Measurements from ENCODE around the gene AQP6. TPM values are rescaled to one million over a fixed set of nuclear protein-coding genes. Genes with fewer than 3 reads are reported as not detected.

AQP6 gene, protein sequence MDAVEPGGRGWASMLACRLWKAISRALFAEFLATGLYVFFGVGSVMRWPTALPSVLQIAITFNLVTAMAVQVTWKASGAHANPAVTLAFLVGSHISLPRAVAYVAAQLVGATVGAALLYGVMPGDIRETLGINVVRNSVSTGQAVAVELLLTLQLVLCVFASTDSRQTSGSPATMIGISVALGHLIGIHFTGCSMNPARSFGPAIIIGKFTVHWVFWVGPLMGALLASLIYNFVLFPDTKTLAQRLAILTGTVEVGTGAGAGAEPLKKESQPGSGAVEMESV
- 1 to 10 TPM in 1 of 8 experiments, under 1 TPM in 7; 0.08 to 1.2 (median 0.31) TPM for total RNA-seq

DNA sequence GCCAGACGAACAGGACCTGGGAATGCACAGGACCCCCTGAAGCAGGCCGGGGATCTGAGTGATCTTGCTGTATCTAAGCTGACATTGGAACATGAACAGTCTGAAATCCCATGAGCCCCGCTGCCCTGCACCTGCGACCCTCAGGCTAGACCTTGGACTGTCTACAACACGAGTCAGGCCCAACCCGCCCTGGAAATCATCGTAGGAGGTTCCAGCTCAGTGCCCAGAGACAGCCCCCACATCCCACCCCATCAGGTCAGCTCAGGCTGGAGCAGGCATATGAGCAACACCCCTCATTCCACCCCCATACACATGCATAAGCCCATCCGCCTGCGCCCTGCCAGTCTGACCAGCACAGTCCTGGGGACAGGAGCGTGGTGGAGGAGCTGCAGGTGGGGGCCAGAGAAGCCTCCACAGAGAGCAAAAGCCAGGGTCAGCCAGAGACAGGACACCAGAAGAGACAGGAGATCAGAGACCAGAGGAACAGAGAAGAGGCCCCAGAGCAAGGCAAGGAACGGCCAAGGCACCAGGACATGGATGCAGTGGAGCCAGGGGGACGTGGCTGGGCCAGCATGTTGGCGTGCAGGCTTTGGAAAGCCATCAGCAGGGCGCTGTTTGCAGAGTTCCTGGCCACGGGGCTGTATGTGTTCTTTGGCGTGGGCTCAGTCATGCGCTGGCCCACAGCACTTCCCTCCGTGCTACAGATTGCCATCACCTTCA is at the start of gene AQP6:
Gene AQP6 (plus strand): TSS at position 307 of the 720 bp plus-strand sequence. CDS start 227 bp downstream, at position 534.
- no peak for ATAC-seq (replicated peaks in 6 of 8)
- H3K4me1 ChIP-seq (replicated peaks in 1 of 2): peaks cover 10 to 15% of the 10 kb centered on the region in 2 donors
- WGBS, 10 experiments: 68 to 100% (median 80%) methylated on average over 1 to 6 of the region's 18 CpGs; no CpG with 5 or more reads in 3 of the 10 experiments
- in situ Hi-C loops (cut with MboI; ENCODE audit: low pct_unique_long_range_greater_than_20kb in 2 of 9, low sequenced_read_pairs in 9 of 9, unreplicated experiment in 9 of 9): loop anchor here in 6 of 9 experiments (10.0 to 25.0 kb wide), 3 partner anchors 82 to 202 kb away; partner anchors contain the start of gene ASIC1 (in 5 of the 6)
- H3K4me3 ChIP-seq: no peak within 1 kb of the TSS
- no peak within 1 kb of the TSS for H3K27ac ChIP-seq

DNA sequence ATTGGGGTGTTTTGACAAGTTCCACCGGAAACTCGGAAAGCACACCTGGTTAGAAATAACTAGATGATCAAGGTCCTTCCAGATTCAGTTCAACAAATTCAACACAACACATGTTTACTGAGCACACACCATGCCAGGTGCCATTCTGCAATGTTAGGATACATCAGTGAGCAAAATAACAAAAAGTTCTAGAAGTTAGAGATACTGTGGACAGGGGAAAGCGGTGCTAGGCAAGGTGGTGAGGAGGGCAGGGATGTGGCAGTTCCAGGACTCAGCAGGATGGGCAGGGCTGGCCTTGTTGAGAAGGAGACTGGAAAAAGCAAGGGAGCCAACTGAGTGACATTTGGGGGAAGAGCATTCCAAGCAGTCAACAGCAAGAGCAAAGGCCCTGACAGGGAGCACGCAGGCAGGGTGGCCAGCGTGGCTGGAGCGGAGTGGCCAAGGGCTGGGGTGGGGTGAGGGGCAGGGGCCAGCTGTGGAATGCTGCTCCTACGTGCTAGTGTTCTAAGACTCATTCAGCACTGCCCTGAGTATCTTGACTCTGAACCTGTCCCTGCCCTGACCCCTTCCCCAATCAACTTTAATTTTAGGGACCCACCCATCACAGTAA is 49.6 kb upstream of the AQP6 start:
- WGBS, 10 experiments: 80 to 100% (median 90%) methylated on average over 1 to 4 of the region's 7 CpGs; no CpG with 5 or more reads in 2 of the 10 experiments
- ATAC-seq (replicated peaks in 6 of 8): peak in 1 of 8 experiments; percentile 39
- Histone ChIP-seq H3K4me3 (no peak overlapping the region), H3K4me1 (replicated peaks in 1 of 2) (peaks cover 15 to 17% of the 10 kb centered on the region in 2 donors), H3K27ac (peak overlapping the region in 1 of 2 donors; percentile 47)
- in situ Hi-C loops (cut with MboI; ENCODE audit: low pct_unique_long_range_greater_than_20kb in 2 of 9, low sequenced_read_pairs in 9 of 9, unreplicated experiment in 9 of 9): no loop called here

DNA sequence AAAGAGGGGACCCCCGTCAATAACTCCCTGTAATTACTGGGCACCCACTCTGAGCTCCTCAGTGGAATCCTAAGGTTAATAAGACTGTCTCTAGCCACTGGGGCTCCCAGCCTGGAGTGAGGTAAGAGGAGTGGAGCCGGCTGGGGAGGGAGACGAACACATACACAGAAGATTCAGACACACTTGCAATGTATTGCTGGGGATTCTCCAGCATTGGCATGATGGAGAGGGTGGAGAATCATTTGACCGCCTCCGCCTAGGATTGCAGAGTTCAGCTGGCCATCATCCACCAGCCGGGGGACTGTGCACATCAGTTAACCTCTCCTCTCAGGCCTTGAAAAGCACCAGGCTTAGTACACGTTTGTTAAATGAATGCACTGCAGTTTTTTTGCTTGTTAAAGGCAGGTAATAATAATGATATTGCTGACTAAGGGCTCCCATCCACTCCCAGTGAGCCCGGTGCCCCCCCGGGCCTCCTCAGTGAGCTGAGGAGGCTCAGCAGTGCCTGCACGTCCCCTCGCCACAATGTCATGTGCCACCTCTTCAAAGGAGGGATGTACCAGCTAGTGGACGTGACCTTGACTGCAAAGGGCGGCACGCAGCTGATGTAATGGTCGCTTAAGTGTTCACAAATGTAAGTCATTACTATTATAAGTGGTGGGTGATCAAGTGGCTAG is 48.7 kb upstream of the AQP6 start:
- no peak overlapping the region for H3K4me3 ChIP-seq
- in situ Hi-C loops (cut with MboI; ENCODE audit: low pct_unique_long_range_greater_than_20kb in 2 of 9, low sequenced_read_pairs in 9 of 9, unreplicated experiment in 9 of 9): no loop called here
- H3K27ac ChIP-seq: peak overlapping the region; percentile 47 to 59
- WGBS, 10 experiments: 67 to 92% (median 79%) methylated on average over 1 to 7 of the region's 15 CpGs; no CpG with 5 or more reads in 2 of the 10 experiments
- peak in 6 of 8 experiments; percentile 68 to 88 (median 77) for ATAC-seq (replicated peaks in 6 of 8)
- peaks cover 15 to 17% of the 10 kb centered on the region in 2 donors for H3K4me1 ChIP-seq (replicated peaks in 1 of 2)

DNA sequence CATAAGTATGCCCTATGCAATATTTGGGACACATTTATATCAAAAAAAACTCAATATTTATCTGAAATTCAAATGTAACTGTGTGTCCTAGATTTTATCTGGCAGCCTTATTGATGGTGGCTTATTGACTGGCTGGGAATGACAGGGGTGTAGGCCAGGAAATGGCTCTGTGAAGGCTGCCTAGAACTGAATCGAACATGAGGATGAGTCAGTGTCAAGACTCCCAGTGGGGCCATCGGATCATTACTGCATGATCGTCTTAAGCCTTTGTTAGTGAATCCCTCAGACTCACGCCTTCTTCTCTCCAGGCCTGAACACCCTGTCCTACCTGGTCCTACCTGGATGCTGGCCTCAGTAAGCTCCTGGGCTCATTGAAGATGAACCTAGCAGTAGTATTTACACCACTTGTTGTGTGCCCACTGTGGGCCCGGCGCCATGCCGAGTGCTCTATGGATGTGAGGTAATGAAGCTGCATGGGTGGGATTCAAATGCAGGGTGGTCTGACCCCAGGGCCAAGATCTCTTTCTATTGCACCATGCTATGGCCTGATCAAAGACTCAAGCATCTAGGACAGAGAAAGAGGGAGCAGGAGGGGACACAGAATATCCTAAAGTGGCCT is 48.0 kb upstream of the AQP6 start:
- H3K27ac ChIP-seq: peak overlapping the region; percentile 60 to 77
- peak in 6 of 8 experiments; percentile 53 to 78 (median 72) for ATAC-seq (replicated peaks in 6 of 8)
- no peak overlapping the region for H3K4me3 ChIP-seq
- 11 to 100% (median 59%) methylated on average over 3 to 5 of the region's 7 CpGs; no CpG with 5 or more reads in 4 of the 10 experiments for WGBS, 10 experiments
- in situ Hi-C loops (cut with MboI; ENCODE audit: low pct_unique_long_range_greater_than_20kb in 2 of 9, low sequenced_read_pairs in 9 of 9, unreplicated experiment in 9 of 9): no loop called here
- peaks cover 15 to 17% of the 10 kb centered on the region in 2 donors for H3K4me1 ChIP-seq (replicated peaks in 1 of 2)

DNA sequence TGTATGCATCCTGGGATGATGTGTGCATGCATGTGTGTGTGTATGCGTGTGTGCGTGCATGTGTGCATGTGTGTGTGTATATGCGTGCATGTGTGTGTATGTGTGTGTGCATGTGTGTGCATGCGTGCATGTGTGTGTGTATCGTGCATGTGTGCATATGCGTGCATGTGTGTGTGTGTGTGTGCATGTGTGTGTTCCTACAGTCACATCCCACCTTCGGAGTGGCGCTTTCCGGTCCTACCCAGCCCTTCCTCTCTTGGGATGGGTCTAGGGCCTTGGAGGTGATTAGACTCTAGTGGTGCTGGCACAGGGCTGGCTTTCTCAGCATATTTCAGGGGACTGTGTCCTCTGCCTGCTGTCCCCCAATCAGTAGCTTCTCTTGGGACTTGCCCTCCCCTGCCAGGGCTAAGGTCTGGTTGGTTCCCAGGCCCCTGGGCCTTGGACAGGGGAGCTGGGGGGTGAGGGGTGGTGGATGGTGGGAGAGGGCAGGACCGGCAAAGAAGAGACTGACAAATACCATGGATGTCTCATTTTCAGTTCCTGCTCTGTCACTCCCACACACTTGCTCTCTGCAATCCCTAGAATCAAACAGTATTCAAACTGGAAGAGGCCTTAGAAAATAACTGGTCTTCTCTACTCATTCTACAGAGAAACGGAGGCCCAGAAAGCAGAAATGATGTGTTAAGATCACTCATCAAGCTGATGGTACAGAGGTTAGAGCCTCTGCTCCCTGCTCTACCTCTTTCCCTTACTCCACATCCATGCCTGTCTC is 47.1 kb upstream of the AQP6 start:
- in situ Hi-C loops (cut with MboI; ENCODE audit: low pct_unique_long_range_greater_than_20kb in 2 of 9, low sequenced_read_pairs in 9 of 9, unreplicated experiment in 9 of 9): no loop called here
- Histone ChIP-seq H3K4me3 (no peak overlapping the region), H3K27ac (no peak overlapping the region), H3K4me1 (replicated peaks in 1 of 2) (peaks cover 15 to 17% of the 10 kb centered on the region in 2 donors)
- 17 to 100% (median 89%) methylated on average over 1 to 3 of the region's 11 CpGs; no CpG with 5 or more reads in 4 of the 10 experiments for WGBS, 10 experiments
- ATAC-seq (replicated peaks in 6 of 8): no peak

DNA sequence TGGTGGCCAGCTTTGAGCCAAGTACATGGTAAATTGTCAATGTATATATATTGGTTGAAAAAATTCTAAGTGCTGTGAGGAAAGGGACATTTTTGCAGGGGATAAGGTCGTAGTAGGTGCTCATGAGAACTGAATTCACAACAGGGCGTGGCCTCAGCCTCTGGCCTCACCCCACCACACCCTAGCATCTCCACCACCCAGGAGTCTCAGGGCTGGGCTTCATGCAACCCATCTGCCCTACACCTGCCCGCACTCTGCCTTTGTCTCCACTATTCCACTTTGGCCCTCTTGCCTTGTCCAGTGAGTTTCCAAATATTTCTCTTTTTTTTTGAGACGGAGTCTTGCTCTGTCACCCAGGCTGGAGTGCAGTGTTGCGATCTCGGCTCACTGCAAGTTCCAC is 44.3 kb upstream of the AQP6 start:
- Histone ChIP-seq H3K4me3 (no peak overlapping the region), H3K4me1 (replicated peaks in 1 of 2) (peaks cover 14% of the 10 kb centered on the region in 2 donors), H3K27ac (no peak overlapping the region)
- in situ Hi-C loops (cut with MboI; ENCODE audit: low pct_unique_long_range_greater_than_20kb in 2 of 9, low sequenced_read_pairs in 9 of 9, unreplicated experiment in 9 of 9): no loop called here
- ATAC-seq (replicated peaks in 6 of 8): no peak
- WGBS, 10 experiments: 38 to 100% (median 80%) methylated on average over 1 to 5 of the region's 6 CpGs; no CpG with 5 or more reads in 3 of the 10 experiments

DNA sequence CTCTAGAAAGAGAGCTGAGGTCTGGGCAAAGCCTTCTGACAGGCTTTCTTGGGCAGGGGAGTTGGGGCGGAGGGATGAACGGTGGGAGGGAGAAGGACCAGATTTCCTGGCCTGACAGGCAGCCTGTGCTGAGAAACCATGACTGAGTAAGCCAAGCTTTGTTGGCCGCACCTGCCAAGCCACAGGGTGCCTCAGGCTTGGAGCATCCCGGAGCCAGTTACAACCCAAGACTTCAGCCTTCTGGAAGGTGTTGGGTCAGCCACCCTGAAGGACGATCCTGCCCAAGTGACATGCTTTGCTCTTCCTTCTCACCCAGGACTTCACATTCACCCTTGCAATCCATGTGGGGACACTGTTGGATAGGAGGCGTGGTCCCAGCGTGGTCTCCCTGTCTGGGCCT is 43.2 kb upstream of the AQP6 start:
- Histone ChIP-seq H3K4me3 (no peak overlapping the region), H3K4me1 (replicated peaks in 1 of 2) (peaks cover 3 to 4% of the 10 kb centered on the region in 2 donors), H3K27ac (no peak overlapping the region)
- ATAC-seq (replicated peaks in 6 of 8): no peak
- 50 to 100% (median 90%) methylated on average over 1 to 2 of the region's 7 CpGs; no CpG with 5 or more reads in 6 of the 10 experiments for WGBS, 10 experiments
- in situ Hi-C loops (cut with MboI; ENCODE audit: low pct_unique_long_range_greater_than_20kb in 2 of 9, low sequenced_read_pairs in 9 of 9, unreplicated experiment in 9 of 9): no loop called here

DNA sequence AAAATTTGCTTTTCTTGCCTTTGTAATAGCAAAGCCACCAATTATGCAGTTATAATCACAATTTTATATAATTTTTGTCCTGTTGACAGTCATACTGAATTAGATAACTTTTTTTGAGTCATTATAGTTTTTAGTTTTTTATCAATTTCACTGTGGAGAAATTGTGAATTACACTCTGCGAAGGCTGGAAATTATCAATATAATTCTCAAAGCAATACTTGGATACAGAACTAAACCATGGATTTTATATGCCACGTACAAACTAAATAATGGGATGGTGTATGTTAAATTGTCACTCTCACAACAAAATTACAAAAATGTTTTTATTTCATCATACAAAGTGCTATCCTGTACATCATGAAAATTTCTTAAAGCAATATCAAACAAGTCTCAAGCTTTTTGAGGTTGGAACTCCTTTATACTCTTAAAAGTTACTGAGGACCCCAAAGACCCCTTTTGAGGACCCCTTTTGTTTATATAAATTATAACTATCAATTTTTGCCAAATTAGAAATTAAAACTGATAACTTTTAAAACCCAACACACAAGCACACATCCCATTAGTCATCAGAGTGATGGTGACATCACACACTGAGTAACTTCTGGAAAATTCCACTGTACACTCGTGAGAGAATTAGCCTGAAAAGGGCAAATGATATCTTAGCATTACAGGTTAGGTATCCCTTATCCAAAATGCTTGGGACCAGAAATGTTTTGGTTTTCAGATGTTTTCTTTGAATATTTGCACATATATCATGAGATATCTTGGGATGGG is 42.0 kb upstream of the AQP6 start:
- WGBS, 10 experiments: 50 to 100% (median 74%) methylated on average over 1 to 3 of the region's 3 CpGs
- in situ Hi-C loops (cut with MboI; ENCODE audit: low pct_unique_long_range_greater_than_20kb in 2 of 9, low sequenced_read_pairs in 9 of 9, unreplicated experiment in 9 of 9): no loop called here
- peak in 2 of 8 experiments; percentile 41 to 68 for ATAC-seq (replicated peaks in 6 of 8)
- Histone ChIP-seq H3K4me1 (replicated peaks in 1 of 2) (no peaks in the 10 kb centered on the region), H3K27ac (no peak overlapping the region), H3K4me3 (no peak overlapping the region)

DNA sequence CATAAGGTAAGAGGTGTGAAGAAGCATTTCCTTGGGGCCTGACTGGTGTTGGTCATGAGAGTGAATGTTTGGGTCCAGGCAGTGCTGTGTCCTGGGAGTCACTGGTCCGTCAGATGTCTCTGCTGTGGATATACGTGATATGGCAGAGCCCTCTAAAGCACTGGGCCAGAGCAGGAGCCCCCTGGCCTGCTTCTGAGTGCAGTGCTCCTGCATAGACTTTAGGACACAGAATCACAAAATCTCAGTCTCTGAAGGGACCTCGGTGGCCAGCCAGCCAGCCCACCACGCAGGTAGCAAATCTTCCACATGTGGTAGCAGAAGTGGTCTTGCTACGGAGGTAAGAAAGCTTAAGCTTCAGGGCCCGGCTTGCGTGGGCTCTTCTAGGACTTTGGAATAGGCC is 40.7 kb upstream of the AQP6 start:
- peaks cover 0 to 3% of the 10 kb centered on the region in 2 donors for H3K4me1 ChIP-seq (replicated peaks in 1 of 2)
- no peak overlapping the region for H3K4me3 ChIP-seq
- WGBS, 10 experiments: 87 to 100% (median 89%) methylated on average over 3 to 6 of the region's 7 CpGs; no CpG with 5 or more reads in 5 of the 10 experiments
- ATAC-seq (replicated peaks in 6 of 8): no peak
- in situ Hi-C loops (cut with MboI; ENCODE audit: low pct_unique_long_range_greater_than_20kb in 2 of 9, low sequenced_read_pairs in 9 of 9, unreplicated experiment in 9 of 9): no loop called here
- no peak overlapping the region for H3K27ac ChIP-seq

DNA sequence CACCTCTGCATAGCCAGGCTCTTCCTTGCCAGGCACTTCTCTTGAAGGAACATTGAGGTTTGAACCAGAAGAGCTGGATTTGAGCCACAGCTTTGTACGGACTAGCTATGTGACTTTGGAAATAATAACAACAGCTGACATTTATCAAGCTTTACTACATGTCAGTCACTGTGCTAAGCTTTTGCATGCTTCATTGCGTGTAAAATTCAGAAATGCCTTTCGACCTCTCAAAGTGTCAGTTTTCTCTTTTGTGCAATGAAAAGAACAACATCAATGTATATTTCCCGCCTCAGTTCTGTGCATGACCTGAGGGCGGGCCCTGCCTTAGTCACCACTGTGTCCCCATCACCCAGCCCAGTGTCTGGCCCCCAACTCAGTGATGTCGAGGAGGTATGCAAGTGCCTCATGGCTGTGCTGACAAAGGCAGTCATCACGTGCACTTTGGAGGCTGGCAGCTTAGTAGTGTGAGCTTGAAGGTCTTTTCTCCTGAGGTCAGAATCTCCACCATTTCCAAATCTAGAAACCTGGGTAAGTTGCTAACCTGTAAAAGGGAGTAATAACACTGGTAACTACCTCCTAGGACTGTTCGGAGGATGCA is 40.1 kb upstream of the AQP6 start:
- in situ Hi-C loops (cut with MboI; ENCODE audit: low pct_unique_long_range_greater_than_20kb in 2 of 9, low sequenced_read_pairs in 9 of 9, unreplicated experiment in 9 of 9): no loop called here
- no peak overlapping the region for H3K27ac ChIP-seq
- H3K4me1 ChIP-seq (replicated peaks in 1 of 2): peaks cover 0 to 3% of the 10 kb centered on the region in 2 donors
- peak in 6 of 8 experiments; percentile 39 to 80 (median 66) for ATAC-seq (replicated peaks in 6 of 8)
- no peak overlapping the region for H3K4me3 ChIP-seq
- 58 to 93% (median 84%) methylated on average over 2 to 6 of the region's 8 CpGs; no CpG with 5 or more reads in 2 of the 10 experiments for WGBS, 10 experiments

DNA sequence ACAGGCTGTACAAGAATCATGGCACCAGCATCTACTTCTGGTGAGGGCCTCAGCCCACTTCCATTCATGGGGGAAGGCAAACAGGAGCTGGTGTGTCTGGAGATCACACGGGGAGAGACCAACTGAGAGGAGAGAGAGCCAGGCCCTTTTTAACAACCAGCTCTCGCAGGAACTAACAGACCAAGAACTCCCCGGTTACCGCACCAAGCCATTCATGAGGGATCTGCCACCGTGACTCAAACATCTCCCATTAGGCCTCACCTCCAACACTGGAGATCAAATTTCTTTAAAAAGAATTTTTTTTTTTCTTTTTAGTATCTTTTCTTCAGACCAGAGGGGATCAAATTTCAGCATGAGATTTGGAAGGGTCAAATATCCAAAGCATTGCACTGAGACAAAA is 39.0 kb upstream of the AQP6 start:
- H3K4me1 ChIP-seq (replicated peaks in 1 of 2): peaks cover 0 to 3% of the 10 kb centered on the region in 2 donors
- ATAC-seq (replicated peaks in 6 of 8): peak in 2 of 8 experiments; percentile 25 to 57
- WGBS, 10 experiments: 27 to 100% (median 76%) methylated on average over 1 to 5 of the region's 5 CpGs; no CpG with 5 or more reads in 1 of the 10 experiments
- in situ Hi-C loops (cut with MboI; ENCODE audit: low pct_unique_long_range_greater_than_20kb in 2 of 9, low sequenced_read_pairs in 9 of 9, unreplicated experiment in 9 of 9): no loop called here
- H3K4me3 ChIP-seq: no peak overlapping the region
- H3K27ac ChIP-seq: no peak overlapping the region

All from motor neuron (in vitro differentiated cells).